GM18907 (cell line): ENCODE data around the gene EPB41L4B.

Experiments used
- ATAC-seq: cut with Tn5 transposase; IDR thresholded peaks from one replicate; pipeline ENCODE4 v1.9.1; 2021; ENCODE audit warnings: mild to moderate bottlenecking, moderate library complexity; ENCODE audit not compliant: unreplicated experiment

EPB41L4B gene

DNA sequence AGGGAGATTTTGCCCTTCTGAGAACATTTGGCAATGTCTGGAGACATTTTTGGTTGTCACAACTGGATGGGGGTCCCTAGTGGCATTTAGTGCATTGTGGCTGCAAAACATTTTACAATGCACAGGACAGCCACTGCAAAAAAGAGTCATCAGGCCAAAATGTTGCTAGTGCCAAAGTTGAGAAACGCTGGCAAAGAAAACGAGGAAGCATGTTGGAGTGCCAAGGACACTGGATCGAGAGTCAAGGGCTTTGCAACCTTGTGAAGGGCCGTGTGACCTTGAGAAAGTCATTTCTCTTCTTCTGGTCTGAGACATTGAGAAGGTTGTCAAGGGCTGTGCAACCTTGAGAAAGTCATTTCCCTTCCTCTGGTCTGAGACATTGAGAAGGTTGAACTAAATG is 108.1 kb downstream of the EPB41L4B start:
- no peak for ATAC-seq

DNA sequence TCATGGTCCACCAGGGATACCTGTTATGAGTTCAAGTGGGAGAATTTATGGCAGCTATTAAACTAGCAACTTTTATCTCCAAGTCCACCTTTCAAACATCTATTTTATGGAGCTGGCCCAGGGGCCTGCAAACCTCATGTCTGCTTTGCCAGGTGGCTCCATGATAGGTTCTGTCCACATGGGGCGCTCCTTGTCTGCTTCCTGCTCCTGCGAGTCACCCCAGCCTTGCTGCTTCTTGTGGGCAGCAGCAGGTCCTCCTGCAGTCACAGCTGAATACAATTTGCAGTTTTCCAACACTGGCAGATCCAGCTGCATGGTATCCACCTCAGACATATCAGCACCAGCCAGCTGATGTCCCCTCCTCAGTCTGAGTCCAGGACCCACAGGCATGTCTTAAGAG is 114.2 kb downstream of the EPB41L4B start:
- ATAC-seq: no peak

DNA sequence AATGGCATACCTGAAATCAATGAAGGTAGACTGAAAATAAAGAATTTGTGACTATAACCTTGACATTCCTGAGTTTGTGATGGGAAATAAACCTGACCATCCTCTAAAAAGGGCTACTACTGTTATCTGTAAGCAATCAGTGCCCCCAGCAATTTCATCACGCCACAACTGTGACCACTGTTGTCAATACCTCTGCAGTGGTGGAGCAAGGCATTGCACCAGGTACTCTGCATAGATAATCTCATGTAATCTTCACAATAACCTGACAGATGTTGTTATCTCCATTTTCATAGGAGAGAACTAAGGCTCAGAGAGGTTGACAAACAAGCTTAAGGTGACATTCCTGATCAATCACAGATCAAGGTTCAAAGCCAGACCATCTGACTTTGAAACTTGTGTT is 115.3 kb downstream of the EPB41L4B start:
- ATAC-seq: no peak

DNA sequence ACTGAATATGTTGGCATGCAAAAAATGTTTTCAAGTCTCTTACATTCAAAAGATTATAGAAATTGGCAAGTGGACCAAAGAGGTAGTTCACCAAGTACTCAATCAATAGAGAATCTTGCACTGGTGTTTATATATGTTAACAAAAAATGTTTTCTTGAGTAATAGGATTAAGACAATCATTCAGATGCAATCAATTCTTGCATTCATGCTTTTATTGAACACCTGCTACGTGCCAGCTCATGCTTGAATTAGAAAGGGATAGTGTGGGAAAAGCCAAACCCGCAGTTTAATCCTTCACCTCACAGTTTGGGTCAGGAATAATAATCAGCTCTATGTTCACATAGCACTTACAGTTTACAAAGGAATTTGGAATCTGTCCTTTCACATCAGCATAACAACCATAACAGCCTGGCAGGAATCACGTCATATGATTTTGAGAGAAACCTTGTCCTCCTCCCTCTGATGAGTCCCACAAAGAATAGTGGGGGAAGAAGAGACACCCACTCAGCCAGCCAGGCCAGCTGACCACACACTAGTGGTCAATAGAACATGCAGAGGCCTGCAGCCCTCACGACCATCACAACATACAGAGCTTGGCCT is 117.0 kb downstream of the EPB41L4B start:
- ATAC-seq: no peak

DNA sequence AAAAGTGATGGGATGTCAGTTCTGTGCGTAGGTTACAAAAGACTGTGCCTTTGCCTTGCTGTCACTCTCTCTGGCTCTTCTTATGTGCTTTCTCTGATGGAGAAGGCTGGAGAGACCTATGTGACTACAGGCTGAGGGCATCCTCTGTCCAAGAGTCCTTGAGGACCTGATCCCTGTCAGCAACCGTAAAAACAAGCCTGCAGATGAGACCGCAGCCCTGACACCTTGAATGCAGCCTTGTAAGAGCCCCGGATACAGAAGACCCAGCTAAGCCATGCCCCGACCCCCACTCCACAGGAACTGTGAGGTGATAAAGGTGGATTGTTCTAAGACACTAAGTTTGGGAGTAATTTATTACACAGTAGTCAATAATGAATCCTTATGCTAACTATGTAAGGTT is 121.2 kb downstream of the EPB41L4B start:
- ATAC-seq: no peak

DNA sequence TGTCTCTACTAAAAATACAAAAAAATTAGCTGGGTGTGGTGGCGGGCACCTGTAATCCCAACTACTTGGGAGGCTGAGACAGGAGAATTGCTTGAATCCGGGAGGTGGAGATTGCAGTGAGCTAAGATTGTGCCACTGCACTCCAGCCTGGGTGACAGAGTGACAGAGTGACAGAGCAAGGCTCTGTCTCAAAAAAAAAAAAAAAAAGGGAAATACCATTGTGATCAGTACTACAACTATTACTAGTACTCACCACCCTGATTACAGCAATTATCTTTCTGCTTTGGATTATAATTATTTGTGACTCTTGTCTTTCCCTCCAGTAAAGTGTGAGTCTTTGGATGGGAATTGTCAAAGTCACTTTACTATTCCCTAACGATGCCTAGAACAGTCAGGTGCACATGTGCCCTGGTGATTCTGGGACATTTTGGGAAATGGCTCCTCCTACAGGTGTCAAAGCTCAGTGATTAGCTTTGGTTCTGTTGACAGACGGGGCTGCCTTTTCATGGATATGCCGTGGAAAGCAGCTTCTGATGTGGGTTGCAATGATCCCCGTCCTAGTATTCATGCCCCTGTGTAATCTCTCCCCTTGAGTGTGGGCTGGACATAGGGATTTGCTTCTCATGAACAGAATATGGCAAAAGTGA is 122.0 kb downstream of the EPB41L4B start:
- ATAC-seq: no peak

DNA sequence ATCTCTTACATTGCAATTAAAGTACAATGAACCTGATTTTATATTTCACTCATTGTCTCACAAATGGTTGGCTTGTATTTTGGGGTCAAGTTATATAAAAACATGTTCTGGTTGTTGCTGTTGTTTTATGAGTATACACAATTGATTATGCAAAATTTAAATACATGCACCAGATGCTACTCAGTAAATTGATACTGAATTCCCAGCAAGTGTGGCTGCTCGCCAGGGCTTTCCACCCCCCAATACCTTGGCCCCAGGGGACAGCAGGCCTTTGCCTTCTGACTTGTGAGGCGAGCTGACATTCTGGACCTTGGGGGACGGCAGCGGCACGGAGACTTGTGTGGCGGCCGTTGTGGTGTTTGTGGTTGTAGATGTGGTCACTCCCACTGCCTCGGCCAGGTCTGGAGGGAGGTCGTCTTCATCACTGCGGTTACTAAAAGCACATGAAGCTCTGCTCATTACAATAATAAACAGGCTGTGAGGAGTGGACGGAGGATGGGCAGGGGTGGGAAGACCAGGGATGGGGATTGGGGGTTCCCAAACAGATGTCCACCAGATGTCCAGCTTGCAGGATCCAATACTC is 126.8 kb downstream of the EPB41L4B start:
- ATAC-seq: no peak

DNA sequence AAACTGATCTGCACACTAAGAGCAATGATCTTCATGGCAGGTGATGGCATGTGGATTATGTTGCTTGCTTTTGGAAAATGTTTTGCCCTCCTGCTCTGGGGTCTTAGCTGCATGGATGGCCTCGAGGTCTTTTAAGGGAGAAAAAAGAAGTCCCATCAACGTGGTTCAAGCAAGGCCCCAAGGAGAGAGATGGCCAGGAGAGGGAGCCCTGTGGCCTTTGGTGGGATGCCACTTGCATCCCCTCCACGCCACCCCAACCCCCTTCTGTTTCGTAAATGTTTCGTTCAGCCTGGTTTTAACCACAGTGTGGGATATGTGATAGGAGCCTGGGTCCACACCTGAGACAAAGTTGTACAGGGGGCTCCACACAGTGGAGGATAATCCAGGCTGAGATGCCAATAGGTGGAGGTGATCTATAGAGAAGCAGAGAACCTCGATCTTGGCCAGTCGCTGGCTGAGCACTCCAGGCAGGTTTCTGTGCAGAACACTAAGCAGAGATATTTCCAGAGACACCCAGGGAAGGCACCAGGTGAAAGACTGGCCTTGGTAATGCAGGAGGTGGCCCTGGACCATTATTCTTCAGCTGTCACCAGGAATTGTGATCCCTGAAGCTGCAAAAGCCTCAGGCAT is 128.0 kb downstream of the EPB41L4B start:
- no peak for ATAC-seq

DNA sequence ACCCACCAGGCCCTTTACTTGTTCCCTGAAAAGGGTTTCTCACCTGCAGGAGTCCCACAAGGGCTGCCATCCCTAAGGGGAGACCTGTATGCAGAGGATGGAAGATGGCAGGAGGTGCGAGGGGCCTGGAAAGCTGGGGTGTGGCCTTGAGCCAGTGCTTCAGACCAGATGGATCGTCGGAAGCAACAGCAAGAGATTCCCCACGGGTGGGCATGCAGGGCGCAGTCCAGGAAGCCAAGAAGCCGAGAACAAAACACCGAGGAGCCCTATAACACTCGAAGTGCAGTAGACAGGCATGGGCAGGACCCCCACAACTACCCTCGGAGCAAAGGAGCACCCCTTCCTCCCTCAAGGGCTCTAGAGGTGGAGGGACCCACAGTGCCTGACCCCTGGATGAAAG is 129.1 kb downstream of the EPB41L4B start:
- ATAC-seq: no peak

DNA sequence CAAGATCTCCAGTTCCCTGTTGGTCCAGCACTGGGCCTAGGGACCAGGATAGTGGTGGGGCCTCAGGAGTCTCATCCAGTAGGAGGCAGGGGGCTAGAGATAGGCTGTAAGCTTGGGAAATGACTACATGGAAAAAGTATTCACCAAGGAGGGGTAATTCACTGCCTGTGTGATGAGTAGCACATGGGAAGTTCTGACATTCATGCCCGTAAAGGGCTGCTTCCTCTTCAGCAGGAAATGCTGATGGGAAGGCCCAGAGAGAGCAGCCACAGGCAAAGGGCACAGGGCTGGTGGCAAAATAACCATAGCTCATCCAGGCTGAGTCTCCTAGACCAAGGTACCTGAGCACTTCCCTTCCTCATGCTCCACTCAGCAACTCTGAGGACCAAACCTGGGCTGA is 130.7 kb downstream of the EPB41L4B start:
- ATAC-seq: no peak

DNA sequence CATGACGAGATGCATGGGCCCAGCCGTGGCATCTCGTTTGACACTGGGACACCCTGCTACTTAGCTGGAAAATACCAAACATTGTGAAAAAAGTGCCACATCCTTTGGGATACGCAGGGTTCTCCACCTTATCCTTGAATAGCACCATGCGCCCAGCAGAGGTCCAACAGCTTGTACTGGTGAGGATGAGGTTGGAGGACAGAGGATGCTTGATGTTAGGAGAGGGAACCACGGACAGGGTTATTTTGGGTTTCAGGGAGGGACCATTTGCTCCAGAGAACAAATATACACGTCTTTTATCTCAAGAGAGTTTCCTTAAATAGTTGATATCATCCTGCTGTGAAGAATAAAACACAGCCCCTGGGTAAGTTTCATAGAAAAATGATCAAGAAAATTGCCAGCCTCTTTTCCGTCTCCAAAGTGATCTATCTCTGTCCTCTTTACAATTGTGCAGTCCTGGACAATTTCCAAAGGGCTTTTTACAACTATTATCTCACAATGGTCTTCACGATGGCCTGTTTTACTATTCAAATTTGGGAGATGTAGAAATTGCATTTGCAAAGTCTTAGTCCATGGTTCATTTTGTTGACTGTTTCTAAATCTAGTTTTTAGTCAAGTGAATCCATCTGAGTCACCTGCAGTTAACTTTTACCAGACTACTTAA is 133.9 kb downstream of the EPB41L4B start:
- ATAC-seq: no peak

DNA sequence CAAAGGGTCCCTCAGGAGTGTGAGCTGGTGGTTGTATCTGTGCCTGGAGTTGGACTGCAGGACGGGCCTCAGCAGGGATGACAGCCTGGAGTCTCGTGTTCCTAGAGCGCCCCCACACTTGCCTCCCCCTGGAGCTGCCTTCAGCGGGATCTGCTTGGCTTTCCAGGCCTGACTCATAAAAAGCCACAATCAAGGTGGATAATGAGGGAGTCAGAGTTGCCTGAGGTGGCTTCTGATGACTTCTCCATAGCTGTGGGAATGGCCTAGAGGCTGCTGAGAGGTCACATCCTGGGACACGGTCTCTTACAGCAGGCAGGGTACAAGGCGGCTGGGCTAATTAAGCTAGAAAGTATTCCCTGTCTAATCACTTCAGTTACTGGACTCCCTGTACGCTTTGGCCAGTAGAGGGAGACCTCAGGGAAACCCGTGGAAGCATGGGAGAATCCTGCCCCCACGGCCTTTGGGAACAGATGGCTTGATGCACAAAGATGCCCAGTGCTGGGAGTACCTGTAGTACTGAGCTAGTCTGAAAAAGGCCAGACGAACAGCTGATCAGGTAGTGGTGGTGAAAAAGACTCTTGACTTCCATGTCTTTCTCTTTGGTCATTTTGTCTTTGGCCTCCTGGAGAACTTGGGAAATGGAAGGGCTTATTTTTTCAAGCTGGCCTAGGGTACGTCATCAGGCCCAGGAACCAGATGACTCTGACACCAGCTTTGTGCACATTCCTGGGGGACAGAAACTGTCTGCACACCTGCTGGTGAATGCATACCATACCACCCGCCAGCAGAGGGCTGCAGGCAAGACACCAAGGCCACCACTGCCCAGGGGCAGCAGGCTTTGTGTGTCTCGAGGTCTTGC is 137.7 kb downstream of the EPB41L4B start:
- ATAC-seq: peak; percentile 46

DNA sequence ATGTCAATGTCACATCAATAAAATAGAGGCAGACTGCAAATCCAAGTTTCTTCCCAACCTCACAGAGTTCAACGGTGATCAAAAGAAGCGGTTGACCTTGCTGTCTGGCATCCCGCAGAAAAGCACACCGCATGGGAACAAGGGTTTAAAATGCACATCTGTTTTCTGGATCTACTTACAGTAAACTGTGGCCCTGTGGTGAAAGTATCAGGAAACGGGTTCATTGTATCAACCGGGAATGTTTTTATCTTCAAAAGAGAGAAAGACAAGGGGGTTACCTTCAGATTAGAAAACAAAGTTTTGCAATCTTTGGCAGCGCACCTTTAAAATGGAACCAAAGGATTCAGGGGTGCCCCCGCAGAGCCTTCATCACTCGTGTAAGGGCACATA is 138.3 kb downstream of the EPB41L4B start:
- ATAC-seq: no peak

DNA sequence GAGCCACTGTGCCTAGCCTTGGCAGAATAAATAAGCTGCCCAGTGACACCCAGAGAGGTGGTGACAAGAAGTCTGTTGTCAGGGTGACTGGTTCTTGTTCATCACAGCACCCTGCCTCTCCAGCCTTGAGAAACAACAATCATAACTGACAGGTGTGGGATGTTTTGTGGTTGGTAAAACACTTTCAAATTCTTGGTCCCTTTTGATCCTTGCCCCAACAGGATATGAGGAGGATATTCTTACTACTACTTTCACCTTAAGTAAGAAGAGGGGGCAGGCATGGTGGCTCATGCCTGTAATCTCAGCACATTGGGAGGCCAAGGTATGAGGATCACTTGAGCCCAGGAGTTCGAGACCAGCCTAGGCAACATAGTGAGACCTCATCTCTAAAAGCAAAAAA is 139.6 kb downstream of the EPB41L4B start:
- peak; percentile 72 for ATAC-seq

DNA sequence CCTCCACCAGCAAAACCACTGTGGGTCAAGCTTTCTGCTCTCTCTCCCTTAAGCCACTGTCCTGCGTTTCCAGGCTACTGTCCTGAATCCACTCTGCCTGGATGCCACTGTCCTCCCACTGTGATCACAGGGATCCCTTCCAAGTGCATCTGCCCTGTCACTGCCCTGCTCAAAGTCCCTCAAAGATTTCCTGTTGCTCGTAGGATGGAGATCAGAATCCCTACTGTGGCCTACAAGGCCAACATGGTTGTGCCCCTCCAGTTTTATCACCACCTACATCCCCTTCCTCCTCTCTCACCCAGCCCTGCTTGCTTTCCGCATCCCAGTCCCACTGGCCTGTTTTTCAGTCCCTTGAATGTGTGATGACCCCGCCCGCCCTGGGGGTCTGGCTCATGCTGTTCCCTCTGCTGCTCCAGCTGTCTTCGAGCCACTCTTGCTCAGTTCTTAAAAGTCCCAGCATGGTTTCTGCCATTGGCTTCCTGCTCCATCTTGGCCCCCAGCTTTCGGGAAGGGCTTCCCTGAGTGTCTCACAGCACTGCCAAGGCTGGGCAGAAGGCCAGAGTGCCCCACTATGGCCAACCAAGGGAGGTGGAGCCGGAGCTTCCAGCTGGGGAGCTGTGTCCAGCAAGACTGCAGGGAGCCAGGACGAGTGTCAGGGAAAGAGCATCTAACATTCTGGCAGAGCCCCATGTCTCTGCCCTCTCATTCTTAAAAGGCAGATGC is 140.9 kb downstream of the EPB41L4B start:
- no peak for ATAC-seq

DNA sequence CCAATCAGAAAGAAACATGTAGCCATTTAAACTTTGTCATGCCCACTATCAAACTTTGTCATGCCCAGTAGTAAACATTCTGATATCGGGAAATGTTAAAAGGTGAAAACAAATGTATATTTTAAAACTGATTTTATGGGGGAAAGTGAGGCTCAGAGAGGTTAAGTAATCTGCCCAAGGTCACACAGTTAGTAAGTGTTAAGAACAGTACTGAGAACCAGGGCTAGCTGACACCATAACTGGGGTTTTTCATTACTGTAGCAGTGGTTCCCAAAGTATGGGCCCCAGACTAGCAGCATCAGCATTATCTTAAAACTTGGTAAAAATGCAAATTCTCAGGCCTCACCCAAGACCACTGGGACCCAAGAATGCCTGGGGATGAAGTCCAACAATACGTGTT is 143.9 kb downstream of the EPB41L4B start:
- ATAC-seq: no peak

DNA sequence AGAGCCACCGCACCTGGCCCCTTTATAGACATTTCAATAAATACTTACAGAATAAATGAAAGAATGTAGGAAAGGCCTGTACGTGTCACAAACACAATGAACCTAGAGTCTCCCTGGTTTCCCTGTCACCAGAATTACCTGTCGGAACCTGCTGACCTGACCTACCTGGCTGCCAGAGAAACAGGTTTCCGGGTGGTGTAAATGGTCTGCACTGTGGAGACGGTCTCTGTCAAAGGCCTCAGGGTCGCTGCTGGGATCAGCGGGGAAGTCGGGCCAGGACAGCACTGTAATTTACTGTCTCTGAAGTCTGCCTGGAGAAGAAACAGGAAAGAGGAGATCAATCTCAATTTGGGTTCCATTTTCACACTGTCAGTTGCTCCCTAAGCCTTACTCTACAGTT is 144.5 kb downstream of the EPB41L4B start:
- ATAC-seq: no peak

DNA sequence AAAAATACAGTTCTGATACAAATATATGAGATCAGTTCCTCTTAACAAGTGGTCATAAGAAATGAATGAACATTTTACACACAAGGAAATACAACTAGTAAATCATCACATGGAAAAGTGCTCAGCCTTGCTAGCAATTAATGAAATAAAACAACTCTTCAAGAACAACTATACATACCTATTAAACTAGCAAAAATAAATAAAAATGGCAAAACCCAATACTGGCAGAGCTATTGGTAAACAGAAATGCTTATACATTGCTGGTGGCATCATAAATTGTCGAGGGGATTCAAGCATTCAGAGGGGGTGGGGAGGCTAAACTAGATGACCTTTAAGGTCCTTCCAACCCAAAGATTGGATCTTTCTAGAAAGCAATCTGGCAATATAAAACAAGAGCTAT is 147.9 kb downstream of the EPB41L4B start:
- ATAC-seq: no peak

DNA sequence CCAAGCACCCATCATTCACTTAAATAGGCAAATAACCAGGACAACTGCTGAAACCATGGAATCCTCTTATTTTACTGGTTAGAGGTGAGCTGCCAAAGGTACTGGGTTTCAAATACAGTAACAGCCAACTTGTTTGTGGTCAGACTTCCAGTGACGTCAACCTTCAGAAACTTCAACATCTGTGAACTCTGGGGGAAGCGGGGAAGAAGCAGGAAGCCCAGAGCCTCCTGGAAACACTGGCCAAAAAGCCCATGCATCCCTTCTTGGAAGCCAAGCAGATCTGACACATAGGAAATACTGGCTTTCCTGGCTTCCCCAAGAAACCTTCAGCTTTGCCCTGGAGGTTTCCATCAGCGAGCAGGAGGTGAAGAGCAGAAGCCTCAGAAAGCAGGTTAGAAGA is 148.9 kb downstream of the EPB41L4B start:
- ATAC-seq: no peak

DNA sequence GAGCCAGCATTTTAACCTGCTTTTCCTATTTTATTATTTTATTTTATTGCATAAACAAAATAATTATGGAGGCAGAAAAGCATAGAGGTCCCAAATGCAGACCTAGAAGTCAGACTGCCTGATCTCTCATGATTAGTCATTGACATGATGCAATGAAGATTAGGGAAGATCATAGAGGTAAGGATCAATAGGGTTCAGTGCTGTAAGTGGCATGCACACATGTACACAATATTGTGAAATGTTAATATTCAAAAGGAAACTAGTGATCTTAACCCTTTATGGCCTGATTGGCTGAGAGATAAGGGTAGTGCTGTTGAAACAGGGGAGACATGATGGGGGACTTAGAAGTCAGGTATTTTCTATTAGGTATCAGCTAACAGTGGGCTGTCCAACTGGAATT is 152.7 kb downstream of the EPB41L4B start:
- ATAC-seq: no peak
